ENCODE measurements around the gene THEMIS2. TPM values are rescaled to one million over a fixed set of nuclear protein-coding genes. Genes with fewer than 3 reads are reported as not detected.

THEMIS2 gene
- total RNA-seq, 2 donors from 2014 or later: 7.4 to 13.1 TPM

- no peak for DNase-seq (ENCODE audit: low spot score)
- H3K4me1 ChIP-seq: no peaks in the 10 kb centered on the region
Observed at GRCh38 chr1:27879374-27880082, 7.2 kb downstream of the THEMIS2 start.

DNA sequence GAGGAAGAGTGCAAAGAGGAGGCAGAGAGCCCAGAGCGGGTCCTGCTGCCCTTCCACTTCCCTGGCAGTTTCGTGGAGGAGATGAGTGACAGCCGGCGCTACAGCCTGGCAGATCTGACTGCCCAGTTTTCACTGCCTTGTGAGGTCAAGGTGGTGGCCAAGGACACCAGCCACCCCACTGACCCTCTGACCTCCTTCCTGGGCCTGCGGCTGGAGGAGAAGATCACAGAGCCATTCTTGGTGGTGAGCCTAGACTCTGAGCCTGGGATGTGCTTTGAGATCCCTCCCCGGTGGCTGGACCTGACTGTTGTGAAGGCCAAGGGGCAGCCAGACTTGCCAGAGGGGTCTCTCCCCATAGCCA, 10.2 kb downstream of the THEMIS2 start:
- TF ChIP-seq CTCF (IDR thresholded peaks at IDR 0.05): no peak
- H3K9me3 ChIP-seq: no peaks in the 10 kb centered on the region
- no peaks in the 10 kb centered on the region for H3K36me3 ChIP-seq
- no peaks in the 10 kb centered on the region for H3K4me1 ChIP-seq
- no peaks in the 10 kb centered on the region for H3K27me3 ChIP-seq
- no peak overlapping the region for H3K4me3 ChIP-seq
- DNase-seq (ENCODE audit: low spot score): no peak
- H3K27ac ChIP-seq: no peak overlapping the region

More at GRCh38 chr1:27879374-27880082, 7.2 kb downstream of the THEMIS2 start:
- Histone ChIP-seq H3K36me3 (no peaks in the 10 kb centered on the region), H3K27ac (no peak overlapping the region), H3K4me3 (no peak overlapping the region), H3K9me3 (no peaks in the 10 kb centered on the region), H3K27me3 (no peaks in the 10 kb centered on the region)
- no peak for TF ChIP-seq CTCF (IDR thresholded peaks at IDR 0.05)

DNA sequence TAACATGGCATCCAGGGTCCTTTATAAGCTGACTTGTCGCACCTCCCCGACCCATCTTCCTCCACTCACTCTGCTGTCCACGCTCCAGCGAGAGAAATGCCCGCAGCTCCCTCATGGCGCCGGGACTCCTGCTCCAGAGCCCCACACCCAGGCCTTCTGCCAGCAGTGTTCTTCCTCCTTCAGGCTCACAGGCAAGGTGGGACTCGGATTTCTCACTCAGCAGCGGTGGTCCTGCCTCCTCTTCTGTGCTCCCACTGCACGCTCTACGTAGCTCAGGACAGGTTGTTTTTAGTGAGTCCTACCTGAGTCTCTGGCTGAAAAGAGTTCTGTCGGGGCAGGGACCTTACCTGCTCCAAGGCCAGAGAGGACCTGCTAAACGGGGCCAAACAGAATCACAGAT, 11.2 kb downstream of the THEMIS2 start:
- Histone ChIP-seq H3K9me3 (no peaks in the 10 kb centered on the region), H3K27ac (peak overlapping the region in 1 of 2 donors; percentile 0), H3K36me3 (no peaks in the 10 kb centered on the region), H3K27me3 (no peaks in the 10 kb centered on the region), H3K4me1 (no peaks in the 10 kb centered on the region), H3K4me3 (no peak overlapping the region)
- TF ChIP-seq CTCF (IDR thresholded peaks at IDR 0.05): no peak
- no peak for DNase-seq (ENCODE audit: low spot score)

DNA sequence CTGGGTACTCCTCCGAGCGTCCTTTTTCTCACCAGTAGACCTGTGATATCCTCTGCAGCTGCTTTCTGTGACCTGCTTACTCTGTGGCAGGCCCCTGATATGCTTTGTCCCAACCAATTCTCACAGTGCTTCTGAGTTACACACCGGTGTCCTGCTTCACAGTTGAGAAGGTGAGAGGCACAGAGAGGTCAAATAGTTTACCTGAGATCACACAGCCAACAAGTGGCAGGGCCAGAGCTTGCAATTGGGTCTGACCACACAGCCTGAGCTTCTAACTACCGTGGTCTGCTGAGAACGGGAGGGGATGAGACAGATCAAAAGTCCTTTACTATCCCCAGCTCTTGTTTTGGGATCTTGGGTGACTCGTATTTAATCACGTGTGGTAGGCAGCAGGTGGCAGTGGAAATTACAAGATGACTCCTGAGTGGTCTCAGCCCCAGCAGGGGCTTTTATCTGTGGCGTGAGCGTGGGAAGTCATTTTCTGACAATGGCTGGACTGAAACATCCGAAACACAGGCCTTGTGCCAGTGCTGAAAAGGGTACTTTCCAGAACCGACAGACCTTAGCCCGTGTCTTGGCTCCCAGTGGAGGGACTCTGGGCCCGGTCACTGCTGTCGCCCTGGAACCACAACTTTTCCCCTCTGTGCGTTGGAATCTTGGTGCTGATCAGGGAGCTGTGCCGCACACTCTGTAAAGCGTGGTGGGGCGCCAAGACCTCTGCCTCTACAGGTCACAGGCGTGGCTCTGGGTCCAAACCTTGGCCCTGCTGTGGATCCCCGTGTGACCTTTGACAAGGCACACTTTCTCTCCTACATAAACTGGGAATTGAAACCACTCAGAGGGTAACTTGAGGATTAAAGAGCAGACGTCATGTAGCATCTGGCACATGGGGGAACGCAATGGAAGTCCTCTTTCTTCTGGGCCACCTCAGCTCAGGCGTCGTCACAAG, 11.9 kb downstream of the THEMIS2 start:
- Histone ChIP-seq H3K9me3 (no peaks in the 10 kb centered on the region), H3K27ac (peak overlapping the region in 1 of 2 donors; percentile 35), H3K4me3 (no peak overlapping the region), H3K27me3 (no peaks in the 10 kb centered on the region), H3K36me3 (no peaks in the 10 kb centered on the region), H3K4me1 (no peaks in the 10 kb centered on the region)
- no peak for DNase-seq (ENCODE audit: low spot score)
- no peak for TF ChIP-seq CTCF (IDR thresholded peaks at IDR 0.05)

- Histone ChIP-seq H3K36me3 (no peaks in the 10 kb centered on the region), H3K27me3 (no peaks in the 10 kb centered on the region), H3K27ac (peak overlapping the region; percentile 35 to 48), H3K4me1 (no peaks in the 10 kb centered on the region), H3K9me3 (no peaks in the 10 kb centered on the region), H3K4me3 (no peak overlapping the region)
- no peak for TF ChIP-seq CTCF (IDR thresholded peaks at IDR 0.05)
- DNase-seq (ENCODE audit: low spot score): no peak
Observed at GRCh38 chr1:27885114-27885528, 12.8 kb downstream of the THEMIS2 start.
